NCI-H748 (cell line): ENCODE data around the gene CDH23.
"Not testable (repeated sequence)": the region's sequence is repeated elsewhere in the genome, so short reads cannot be mapped to it uniquely, and the experiment has no call there.

Experiments used
- DNase-seq: peaks from one replicate; lab custom pipeline; 2025; ENCODE audit not compliant: unreplicated experiment; lab: John Stamatoyannopoulos, UW

CDH23 gene

DNA sequence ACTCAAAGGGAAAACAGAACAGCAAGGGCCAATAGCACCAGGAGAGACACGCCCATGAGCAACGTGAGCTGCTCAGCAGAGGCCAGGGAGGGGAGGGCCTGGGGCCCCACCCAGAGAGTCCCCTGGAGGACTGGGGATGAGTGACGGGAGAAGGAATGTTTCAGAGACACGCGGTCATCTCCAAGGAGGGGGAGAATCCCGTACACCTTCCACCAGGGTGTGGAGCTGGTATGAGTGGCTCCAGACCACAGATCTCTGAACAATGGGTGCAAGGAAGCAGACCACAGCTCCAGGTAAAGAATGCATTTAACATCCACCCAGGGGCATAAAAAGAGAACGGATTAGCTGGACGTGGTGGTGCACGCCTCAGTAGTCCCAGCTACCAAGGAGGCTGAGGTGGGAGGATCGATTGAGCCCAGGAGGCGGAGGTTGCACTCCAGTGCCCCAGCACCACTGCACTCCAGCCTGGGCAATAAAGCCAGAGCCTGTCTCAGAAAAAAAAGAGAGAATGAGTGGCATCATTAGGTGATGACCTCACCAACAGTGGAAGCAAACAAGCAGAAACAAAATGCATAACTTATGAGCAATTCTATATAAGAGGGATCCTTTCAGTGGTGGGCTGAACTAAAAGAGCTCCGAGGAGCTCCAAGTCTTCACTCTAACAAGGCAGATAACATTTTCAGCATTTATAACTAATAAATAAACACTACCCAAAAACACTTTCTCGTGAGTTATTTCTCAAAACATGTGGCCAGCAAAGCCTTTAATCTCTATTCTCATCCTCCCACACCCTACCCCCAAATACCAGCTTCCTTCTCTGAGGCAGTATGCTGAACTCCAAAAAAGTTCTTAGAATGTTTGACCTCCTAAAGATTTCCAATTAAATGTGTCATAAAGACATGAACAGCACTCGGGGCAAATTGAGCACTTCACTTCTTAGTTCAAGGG, 441.8 kb downstream of the CDH23 start:
- DNase-seq, result no peak

DNA sequence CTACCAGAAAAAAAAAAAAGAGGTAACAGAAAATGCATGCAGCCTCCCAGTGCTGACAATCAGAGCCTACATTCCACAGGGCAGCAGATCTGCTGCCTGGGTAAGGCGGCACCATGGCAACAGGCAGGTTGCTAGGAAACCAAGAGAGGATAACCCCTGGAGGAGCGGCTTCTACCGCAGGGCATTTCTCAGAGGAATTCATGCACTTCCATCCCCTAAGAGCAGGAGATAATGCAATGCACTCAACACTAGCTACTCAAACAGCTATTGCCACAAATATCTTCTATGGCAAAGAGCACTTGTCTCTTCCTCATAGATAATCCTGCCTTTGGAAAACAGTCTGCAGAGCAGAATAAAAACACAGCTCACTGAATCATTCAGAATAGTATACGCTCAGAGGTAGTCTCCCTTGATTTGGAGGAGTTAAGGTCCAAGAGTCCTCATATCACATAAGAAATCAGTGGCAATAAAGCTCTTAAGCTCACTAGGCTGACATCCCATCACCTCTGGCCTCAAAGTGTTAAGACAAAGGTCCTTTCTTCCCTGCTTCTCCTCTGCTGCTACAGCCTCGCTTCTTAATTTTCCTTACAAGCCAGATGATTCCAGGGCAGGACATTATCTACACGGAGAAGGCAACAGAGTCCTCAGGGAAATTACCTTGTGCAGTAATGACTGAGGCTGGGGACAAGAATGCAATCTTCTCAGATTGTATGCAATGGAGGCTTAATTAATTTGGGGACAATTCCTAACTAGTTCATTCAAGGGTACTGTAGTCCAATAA, 443.6 kb downstream of the CDH23 start:
- peak; percentile 79 for DNase-seq

DNA sequence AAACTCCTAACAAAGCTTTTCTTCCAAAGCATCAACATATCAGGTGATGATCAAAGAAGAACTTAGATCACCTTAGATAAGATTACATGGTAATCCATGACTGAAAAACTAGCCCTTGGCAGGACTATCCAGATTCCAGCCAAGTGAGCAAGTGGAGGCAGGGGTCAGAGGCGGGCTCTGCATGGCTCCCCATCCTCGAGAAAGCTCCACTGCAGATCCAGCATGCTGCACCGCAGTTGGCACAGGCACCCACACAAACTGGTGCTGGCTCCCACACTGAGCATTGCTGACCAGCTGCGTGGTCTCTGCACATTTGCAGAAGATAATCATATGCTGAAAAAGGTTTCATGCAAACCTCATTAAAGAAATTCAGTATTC, 444.2 kb downstream of the CDH23 start:
- no peak for DNase-seq

DNA sequence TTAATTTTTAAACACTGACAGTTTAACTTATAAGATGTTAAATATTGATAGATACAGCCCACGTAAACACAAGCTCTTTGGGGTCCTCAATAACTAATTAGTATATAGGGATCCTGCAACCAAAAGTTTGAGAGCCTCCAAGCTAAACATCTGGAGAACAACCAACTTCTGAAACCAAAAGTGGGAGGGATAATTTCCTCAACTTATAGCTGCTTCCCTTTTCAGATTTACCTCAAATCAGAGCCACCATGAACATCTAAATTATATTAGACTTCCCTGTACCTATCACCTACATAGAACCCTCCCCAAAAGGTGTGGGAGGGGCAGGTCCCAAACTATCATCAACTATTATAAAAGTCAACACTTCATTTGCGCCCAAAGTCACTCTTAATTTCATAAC, 445.7 kb downstream of the CDH23 start:
- DNase-seq, result no peak

DNA sequence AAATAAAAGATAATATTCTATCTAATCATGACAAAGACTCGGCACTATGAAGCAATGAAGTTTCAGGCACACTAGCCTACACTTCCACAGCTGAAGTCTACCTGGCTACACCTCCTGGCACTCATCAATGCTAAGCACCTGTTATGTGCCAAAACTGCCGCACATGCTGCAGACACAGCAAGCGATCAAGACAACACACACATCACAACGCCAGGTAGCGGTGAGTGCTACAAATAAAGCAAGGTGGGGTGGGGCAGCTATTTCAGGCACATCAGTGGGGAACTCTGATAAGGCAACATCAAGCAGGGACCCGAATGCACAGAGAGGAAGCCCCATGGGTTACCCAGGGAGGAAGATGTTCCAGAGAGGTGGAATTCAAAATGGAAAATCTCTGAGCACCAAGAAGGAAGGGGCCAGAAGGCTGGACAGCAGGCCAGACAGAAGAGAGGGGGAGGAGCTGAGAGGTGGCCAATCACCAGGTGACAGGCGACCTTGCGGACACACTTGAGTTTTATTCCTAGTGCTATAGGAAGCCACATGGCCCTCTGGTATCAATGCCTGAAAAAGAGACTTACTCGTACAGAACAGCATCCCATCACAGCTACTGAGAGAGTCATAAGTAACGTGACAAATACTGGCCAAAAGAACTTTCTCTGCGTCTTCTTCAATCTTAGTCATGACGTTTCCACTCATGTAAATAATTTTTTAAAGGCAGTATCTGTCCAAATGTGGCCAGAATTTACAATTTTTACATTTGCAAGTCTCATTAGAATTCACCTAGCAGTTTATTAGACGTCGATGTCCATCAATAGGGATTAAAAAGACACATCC, 446.4 kb downstream of the CDH23 start:
- DNase-seq, result no peak

- DNase-seq, result no peak
Measured at GRCh38 chr10:71844084-71844483, 447.4 kb downstream of the CDH23 start.

DNA sequence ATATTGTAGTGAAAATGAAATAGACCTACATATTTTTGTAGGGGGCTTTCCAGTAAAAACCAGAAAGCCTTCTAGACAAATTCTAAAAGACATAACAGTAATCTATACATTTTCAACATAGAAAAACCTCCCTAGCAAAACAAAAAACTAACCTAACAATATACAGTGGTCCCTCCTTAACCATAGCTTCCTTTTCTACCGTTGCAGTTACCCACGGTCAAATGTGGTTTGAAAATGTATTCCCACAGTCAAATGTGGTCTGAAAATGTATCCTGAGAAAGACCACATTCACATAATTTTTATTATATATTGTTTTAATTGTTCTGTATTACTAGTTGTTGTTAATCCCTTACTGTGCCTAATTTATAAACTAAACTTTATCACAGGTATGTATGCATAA, 448.0 kb downstream of the CDH23 start:
- DNase-seq, result no peak

GRCh38 chr10:71845410-71846405, 449.0 kb downstream of the CDH23 start:
- DNase-seq, result no peak

- DNase-seq, result no peak
Measured at GRCh38 chr10:71846816-71847215, 450.1 kb downstream of the CDH23 start.

DNA sequence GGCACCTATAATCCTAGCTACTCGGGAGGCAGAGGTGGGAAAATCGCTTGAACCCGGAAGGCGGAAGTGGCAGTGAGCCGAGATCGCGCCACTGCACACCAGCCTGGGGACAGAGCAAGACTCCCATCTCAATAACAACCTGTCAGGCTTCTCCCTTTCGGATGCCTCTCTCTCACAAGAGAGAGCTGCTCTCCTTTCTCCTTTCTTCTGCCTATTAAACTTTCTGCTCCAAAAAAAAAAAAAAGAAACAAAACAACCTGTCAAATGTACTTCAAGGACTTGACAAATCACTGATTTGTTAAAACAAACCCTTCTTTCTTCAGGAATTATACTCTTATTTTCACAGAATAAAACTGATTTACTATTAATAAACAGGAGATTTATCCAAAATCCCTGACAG, 450.7 kb downstream of the CDH23 start:
- DNase-seq, result no peak

- DNase-seq, result no peak
Measured at GRCh38 chr10:71848325-71849275, 451.9 kb downstream of the CDH23 start.

- no peak for DNase-seq
Measured at GRCh38 chr10:71849461-71849908, 452.8 kb downstream of the CDH23 start.

DNA sequence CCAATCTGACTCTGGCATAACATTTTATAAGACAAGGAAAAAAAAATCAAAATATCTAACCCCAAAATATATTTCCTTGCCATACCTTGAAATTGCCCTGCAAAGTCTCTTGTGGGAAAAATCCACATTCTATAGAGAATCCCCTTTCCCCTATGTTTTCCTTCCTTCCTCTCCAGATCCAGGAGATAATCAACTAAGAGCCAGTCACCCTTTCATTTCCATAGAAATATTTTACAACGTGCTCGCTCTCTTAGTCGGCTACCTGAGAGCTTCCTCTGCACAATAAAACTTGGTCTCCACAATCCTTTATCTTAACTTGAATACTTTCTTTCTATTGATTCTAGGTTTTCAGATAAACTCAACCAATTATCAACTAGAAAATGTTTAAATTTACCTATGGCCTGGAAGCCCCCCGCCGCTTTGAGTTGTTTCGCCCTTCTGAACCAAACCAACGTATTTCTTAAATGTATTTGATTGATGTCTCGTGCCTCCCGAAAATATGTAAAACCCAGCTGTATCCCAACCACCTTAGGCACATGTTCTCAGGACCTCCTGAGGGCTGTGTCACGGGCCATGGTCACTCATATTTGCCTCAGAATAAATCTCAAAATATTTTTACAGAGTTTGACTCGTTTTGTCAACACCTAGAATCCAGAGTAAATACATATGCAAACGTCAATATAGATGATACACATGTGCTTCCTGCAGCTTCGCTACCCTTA, 453.5 kb downstream of the CDH23 start:
- no peak for DNase-seq

DNA sequence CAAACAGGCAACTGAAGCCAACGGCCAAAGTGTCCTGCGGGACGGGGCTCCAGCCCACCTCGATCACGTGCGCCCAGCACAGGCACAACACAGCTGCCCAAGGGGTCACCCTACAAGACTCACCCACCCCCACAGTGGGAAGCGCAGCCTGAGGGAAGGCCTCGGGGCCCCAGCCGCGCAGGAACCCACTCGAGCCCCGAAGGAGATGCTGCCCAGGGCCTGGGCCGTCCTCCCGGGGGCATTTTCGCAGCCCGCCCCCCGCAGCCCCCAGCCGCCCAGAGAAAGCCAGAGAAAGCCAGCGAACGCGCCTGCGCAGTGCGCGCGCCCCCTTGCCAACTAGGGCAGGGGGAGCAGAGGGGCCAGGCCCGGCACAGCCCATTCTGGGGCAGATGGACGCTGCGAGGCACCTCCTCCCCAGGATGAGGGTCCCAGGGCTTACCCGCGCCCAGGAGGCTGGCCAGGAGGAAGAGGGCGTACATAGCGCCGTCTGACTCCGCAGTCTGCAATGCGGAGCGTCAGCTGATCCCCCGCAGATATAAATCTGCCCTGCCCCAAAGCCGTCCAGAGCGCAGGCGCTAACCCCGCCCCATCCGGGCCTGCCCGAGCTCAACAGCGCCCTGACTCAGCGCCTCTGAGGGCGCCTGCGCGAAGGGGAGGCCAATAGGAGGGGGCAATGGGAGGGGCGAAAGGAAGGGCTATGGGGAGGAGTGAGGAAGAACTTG, 454.2 kb downstream of the CDH23 start, which contains the start of gene PSAP:
Gene PSAP, minus strand, starts transcription at position 509 of the 722 bp plus-strand sequence. Its CDS starts 30 bp downstream, at position 479.
- peak; percentile 93 for DNase-seq

DNA sequence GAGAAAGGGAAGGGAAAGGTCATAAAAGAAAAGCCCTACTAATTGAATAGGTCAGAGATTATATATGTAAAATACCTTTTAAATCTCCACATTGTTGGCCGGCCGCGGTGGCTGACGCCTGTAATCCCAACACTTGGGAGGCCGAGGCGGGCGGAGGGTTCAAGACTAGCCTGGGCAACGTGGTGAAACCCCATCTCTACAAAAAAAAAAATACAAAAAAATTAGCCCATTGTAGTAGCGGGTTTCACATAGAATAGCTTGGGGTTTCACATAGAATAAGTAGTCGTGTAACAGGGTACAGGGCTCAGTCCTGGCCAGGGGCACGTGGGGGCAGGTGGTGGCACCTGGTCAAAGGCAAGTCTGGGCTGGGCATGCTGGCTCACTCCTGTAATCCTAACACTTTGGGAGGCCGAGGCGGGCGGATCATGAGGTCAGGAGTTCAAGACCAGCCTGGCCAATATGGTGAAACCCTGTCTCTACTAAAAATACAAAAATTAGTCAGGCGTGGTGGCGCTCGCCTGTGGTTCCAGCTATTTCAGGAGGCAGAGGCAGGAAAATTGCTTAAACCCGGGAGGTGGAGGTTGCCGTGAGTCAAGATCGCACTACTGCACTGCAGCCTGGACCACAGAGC, 454.9 kb downstream of the CDH23 start:
- not testable (repeated sequence) for DNase-seq

- DNase-seq, result no peak
Measured at GRCh38 chr10:71852355-71852937, 455.7 kb downstream of the CDH23 start.

DNA sequence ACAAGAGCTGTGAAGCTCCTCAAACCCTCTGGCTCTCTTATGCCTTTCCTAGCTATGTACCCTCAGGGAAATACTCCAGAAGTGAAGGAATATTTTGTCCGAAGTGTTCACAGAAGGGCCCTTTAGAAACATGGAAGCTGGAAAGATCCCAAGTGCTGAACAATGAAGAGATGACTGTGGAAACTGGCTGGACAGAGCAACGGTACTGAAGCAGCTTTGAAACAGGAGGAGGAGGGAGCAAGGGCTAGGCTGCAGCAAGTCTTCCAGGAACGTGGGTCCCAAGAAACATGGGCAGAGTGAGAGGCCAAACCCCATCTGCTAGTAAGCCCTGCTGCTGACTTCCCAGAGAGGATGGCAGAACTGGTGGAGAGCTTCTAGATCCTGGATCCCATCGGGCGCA, 457.3 kb downstream of the CDH23 start:
- no peak for DNase-seq
